HepG2 (cell line): ENCODE data around the gene GAPT. TPM values are rescaled to one million over a fixed set of nuclear protein-coding genes. Genes with fewer than 3 reads are reported as not detected.

Source experiments
- AKAP8 ChIP-seq: sonication (generic); formaldehyde crosslinking; IDR thresholded peaks from 2 replicates; pipeline ENCODE4 v1.5.1; 2020; ENCODE audit warnings: mild to moderate bottlenecking, missing genetic modification reagents
- FOXP1 ChIP-seq, 2 experiments: fragments of 450-650 bp in 1 of 2; IDR thresholded peaks; 2 replicates each; pipeline ENCODE4 v1.6.1; 2017 to 2018; ENCODE audit warnings: antibody characterized with exemption in 1 of 2
- NKX3-1 ChIP-seq: sonication (generic); formaldehyde crosslinking; IDR thresholded peaks from 2 replicates; pipeline ENCODE4 v1.5.0; 2020; ENCODE audit warnings: missing genetic modification reagents
- polyA plus RNA-seq, 8 experiments: library from polyadenylated mRNA; depleted of rRNA in 3 of 8; stranded (reverse) in 7 of 8; unstranded in 1 of 8; fragments of >200 nt; fragmentation: Illumina TruSeq in 4 of 8; extraction: Trizol in 4 of 8; gene quantifications; 2 replicates each; pipeline versions ENCODE4 v1.2.1 to v1.2.3, GENCODE V29; 2011 to 2016; ENCODE audit warnings: low read depth in 4 of 8, missing spikeins in 1 of 8, mixed read lengths in 1 of 8; ENCODE audit not compliant: insufficient read depth in 1 of 8
- total RNA-seq, 5 experiments: library from RNA; depleted of rRNA; stranded (reverse); fragments of >200 nt; fragmentation: Illumina TruSeq; extraction: Trizol; gene quantifications; 2 replicates each; pipeline ENCODE4 v1.2.3, GENCODE V29; 2016; ENCODE audit warnings: low read depth in 1 of 5
- TF ChIP-seq, protein P1 (sequence below): sonication (generic); formaldehyde crosslinking; conservative IDR thresholded peaks from 2 replicates; pipeline ENCODE4 v1.8.1; 2023; ENCODE audit warnings: missing genetic modification reagents
- TF ChIP-seq, protein P2 (sequence below): sonication (generic); formaldehyde crosslinking; IDR thresholded peaks from 2 replicates; pipeline ENCODE4; 2020; ENCODE audit warnings: missing genetic modification reagents, mild to moderate bottlenecking, borderline replicate concordance
- TF ChIP-seq, protein P3 (sequence below), 2 experiments: fragments of 450-650 bp in 1 of 2; sonication (generic) in 1 of 2; formaldehyde crosslinking in 1 of 2; IDR thresholded peaks; 2 replicates each; pipeline versions ENCODE4 v1.6.1 to v1.8.0; 2016 to 2022; ENCODE audit warnings: antibody characterized with exemption in 1 of 2, mild to moderate bottlenecking in 1 of 2, missing genetic modification reagents in 1 of 2

GAPT gene
- total and polyA plus RNA-seq, 2 of the 13 experiments (the other 11 are each of a cell fraction or from before 2014, with no cell fraction given), result not detected

DNA sequence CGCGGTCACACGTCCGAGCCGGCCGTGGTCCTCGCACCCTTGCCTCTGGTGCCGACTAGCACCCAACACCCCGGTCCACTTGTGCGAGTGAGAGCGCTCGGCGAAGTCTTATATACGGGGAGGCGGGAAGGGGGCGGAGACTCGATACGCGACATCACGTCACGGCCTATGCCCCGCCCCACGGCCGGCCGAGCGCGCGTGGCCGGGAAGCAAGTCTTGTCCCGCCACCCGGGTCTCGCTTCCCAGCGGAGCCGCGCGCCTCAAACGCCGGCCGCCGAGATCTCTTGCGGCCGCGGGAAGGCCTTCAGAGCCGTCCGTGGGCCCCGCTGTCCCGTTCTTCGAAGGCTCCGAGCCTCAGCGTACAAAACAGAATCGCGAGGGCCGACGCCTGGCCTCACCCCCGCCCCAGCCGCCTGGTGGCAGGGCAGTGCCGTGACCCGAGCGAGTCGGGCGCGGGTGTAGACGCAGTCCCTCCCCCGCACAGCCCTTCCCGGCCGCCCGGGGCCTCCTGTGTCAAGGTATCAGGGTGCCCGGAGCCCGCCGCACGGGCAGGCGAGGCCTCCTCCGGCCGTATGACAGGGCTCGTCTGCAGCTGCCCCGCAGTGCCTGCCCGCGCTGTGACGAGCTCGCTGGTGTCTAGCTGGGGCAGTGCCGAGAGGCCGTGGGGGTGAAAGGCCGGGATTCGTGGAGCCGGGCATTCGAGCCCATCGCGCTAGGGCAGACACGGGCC lies 31.1 kb upstream of the GAPT start, which contains the start of gene PLK2 (continued):
- TF ChIP-seq, protein P1, sequence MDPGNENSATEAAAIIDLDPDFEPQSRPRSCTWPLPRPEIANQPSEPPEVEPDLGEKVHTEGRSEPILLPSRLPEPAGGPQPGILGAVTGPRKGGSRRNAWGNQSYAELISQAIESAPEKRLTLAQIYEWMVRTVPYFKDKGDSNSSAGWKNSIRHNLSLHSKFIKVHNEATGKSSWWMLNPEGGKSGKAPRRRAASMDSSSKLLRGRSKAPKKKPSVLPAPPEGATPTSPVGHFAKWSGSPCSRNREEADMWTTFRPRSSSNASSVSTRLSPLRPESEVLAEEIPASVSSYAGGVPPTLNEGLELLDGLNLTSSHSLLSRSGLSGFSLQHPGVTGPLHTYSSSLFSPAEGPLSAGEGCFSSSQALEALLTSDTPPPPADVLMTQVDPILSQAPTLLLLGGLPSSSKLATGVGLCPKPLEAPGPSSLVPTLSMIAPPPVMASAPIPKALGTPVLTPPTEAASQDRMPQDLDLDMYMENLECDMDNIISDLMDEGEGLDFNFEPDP (CRISPR knock-in tag), result no peak
- TF ChIP-seq FOXP1 (IDR thresholded peaks at IDR 0.05) (no peak), FOXP1 (CRISPR knock-in tag; IDR thresholded peaks at IDR 0.05) (no peak), NKX3-1 (CRISPR knock-in tag) (0 out of 2 replicates have a peak, but pooled peaks have one; percentile 26), AKAP8 (CRISPR knock-in tag) (no peak)
- TF ChIP-seq, protein P2, sequence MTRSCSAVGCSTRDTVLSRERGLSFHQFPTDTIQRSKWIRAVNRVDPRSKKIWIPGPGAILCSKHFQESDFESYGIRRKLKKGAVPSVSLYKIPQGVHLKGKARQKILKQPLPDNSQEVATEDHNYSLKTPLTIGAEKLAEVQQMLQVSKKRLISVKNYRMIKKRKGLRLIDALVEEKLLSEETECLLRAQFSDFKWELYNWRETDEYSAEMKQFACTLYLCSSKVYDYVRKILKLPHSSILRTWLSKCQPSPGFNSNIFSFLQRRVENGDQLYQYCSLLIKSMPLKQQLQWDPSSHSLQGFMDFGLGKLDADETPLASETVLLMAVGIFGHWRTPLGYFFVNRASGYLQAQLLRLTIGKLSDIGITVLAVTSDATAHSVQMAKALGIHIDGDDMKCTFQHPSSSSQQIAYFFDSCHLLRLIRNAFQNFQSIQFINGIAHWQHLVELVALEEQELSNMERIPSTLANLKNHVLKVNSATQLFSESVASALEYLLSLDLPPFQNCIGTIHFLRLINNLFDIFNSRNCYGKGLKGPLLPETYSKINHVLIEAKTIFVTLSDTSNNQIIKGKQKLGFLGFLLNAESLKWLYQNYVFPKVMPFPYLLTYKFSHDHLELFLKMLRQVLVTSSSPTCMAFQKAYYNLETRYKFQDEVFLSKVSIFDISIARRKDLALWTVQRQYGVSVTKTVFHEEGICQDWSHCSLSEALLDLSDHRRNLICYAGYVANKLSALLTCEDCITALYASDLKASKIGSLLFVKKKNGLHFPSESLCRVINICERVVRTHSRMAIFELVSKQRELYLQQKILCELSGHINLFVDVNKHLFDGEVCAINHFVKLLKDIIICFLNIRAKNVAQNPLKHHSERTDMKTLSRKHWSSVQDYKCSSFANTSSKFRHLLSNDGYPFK (CRISPR knock-in tag), result 0 out of 2 replicates have a peak, but pooled peaks have one; percentile 19
- TF ChIP-seq, protein P3, sequence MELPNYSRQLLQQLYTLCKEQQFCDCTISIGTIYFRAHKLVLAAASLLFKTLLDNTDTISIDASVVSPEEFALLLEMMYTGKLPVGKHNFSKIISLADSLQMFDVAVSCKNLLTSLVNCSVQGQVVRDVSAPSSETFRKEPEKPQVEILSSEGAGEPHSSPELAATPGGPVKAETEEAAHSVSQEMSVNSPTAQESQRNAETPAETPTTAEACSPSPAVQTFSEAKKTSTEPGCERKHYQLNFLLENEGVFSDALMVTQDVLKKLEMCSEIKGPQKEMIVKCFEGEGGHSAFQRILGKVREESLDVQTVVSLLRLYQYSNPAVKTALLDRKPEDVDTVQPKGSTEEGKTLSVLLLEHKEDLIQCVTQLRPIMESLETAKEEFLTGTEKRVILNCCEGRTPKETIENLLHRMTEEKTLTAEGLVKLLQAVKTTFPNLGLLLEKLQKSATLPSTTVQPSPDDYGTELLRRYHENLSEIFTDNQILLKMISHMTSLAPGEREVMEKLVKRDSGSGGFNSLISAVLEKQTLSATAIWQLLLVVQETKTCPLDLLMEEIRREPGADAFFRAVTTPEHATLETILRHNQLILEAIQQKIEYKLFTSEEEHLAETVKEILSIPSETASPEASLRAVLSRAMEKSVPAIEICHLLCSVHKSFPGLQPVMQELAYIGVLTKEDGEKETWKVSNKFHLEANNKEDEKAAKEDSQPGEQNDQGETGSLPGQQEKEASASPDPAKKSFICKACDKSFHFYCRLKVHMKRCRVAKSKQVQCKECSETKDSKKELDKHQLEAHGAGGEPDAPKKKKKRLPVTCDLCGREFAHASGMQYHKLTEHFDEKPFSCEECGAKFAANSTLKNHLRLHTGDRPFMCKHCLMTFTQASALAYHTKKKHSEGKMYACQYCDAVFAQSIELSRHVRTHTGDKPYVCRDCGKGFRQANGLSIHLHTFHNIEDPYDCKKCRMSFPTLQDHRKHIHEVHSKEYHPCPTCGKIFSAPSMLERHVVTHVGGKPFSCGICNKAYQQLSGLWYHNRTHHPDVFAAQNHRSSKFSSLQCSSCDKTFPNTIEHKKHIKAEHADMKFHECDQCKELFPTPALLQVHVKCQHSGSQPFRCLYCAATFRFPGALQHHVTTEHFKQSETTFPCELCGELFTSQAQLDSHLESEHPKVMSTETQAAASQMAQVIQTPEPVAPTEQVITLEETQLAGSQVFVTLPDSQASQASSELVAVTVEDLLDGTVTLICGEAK (IDR thresholded peaks at IDR 0.05), result no peak
- TF ChIP-seq, protein P3 (CRISPR knock-in tag; IDR thresholded peaks at IDR 0.05), result no peak; the same call in 1 of the 2 replicates
